ENCODE measurements around the gene RBFOX2. TPM values are rescaled to one million over a fixed set of nuclear protein-coding genes. Genes with fewer than 3 reads are reported as not detected.

Gene RBFOX2
- total RNA-seq, 1 donor from 2014 or later = 70.0 TPM

DNA sequence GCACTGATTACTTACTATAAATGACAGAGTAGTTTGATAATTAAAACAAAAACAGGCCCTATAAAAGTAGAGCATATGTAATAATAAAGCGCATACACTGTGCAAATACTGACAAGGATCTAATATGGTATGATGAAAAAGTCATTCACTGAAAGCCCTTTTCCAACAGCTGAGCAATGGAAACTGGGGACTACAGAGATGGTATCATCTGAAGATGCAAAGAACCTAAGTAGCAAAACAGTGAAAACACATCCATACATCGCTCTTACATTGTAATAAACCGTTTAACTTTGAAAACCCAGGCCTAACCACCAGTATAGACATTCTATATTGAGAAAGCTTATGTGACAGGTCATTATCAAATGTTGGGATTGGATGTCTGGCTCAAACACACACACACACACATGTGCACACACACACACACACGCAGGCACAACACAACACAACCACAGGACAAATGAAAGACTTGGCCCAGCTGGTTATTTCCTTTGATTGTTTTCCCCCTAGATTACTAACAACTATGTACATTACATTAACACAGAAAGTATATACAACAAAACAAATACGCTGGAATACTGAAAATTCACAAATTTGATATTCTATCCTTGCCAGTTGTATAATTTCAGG lies 191.4 kb downstream of the RBFOX2 start:
- Histone ChIP-seq H3K27me3 (no peaks in the 10 kb centered on the region), H3K4me1 (peaks cover 80% of the 10 kb centered on the region), H3K36me3 (no peaks in the 10 kb centered on the region), H3K9me3 (no peaks in the 10 kb centered on the region), H3K4me3 (no peak overlapping the region), H3K27ac (peak overlapping the region; percentile 28)
- no peak for DNase-seq (ENCODE audit: extremely low spot score in 2 of 2)
- no peak for TF ChIP-seq POLR2AphosphoS5 (IDR thresholded peaks at IDR 0.05; ENCODE audit: insufficient read depth in 1 of 2, low read depth in 1 of 2)
- no peak for TF ChIP-seq POLR2A (IDR thresholded peaks at IDR 0.05)
- TF ChIP-seq, protein P1, sequence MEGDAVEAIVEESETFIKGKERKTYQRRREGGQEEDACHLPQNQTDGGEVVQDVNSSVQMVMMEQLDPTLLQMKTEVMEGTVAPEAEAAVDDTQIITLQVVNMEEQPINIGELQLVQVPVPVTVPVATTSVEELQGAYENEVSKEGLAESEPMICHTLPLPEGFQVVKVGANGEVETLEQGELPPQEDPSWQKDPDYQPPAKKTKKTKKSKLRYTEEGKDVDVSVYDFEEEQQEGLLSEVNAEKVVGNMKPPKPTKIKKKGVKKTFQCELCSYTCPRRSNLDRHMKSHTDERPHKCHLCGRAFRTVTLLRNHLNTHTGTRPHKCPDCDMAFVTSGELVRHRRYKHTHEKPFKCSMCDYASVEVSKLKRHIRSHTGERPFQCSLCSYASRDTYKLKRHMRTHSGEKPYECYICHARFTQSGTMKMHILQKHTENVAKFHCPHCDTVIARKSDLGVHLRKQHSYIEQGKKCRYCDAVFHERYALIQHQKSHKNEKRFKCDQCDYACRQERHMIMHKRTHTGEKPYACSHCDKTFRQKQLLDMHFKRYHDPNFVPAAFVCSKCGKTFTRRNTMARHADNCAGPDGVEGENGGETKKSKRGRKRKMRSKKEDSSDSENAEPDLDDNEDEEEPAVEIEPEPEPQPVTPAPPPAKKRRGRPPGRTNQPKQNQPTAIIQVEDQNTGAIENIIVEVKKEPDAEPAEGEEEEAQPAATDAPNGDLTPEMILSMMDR (IDR thresholded peaks at IDR 0.05) = no peak
- intact Hi-C loops (cut with DNase I) = loop anchor here (5.0 kb wide), 1 partner anchor 210 kb away; no protein-coding TSS in a partner anchor

DNA sequence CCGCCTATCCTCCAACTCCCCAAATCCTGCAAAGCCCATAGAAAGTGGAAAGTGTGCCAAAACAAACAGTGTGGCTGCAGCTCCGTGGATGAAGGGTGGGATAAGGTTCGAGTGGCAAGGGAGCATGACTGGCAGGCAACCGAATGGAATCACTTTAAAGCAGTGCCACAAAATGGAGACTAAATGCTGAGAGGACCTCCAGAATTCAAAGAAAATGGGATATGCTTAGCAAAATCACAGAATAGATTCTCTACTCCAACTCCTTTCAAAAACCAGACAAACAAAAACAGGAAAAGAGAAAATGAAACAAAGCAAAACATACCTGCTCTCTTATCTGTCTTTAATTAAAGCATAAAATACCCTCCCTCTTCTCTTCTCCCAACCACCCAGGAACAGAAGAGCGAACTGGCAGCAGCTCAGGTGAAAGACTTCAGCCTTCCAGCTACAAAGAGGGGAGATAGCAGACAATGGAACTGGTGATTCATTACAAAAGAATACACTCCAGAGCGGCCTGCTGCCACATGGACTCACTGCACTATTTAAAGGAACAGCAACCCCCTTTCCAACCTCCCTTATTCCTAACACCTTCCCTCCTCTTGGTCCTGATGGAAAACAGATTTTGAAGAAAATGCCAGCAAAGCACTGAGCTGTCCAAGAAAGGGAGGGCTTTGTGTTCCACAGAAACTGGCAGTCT lies 192.5 kb downstream of the RBFOX2 start:
- intact Hi-C loops (cut with DNase I) = loop anchor here (5.0 kb wide), 1 partner anchor 209 kb away; no protein-coding TSS in a partner anchor
- TF ChIP-seq POLR2AphosphoS5 (IDR thresholded peaks at IDR 0.05; ENCODE audit: insufficient read depth in 1 of 2, low read depth in 1 of 2) (peak in 1 of 2 donors; percentile 58), POLR2A (IDR thresholded peaks at IDR 0.05) (no peak)
- peaks cover 86% of the 10 kb centered on the region for H3K4me1 ChIP-seq
- H3K27me3 ChIP-seq = no peaks in the 10 kb centered on the region
- peak overlapping the region; percentile 31 to 33 for H3K4me3 ChIP-seq
- peak overlapping the region; percentile 72 for H3K27ac ChIP-seq
- H3K36me3 ChIP-seq = no peaks in the 10 kb centered on the region
- DNase-seq (ENCODE audit: extremely low spot score in 2 of 2) = no peak
- H3K9me3 ChIP-seq = no peaks in the 10 kb centered on the region

- Histone ChIP-seq H3K4me1 (peaks cover 86% of the 10 kb centered on the region), H3K4me3 (peak overlapping the region; percentile 31 to 33), H3K27ac (peak overlapping the region; percentile 72), H3K27me3 (no peaks in the 10 kb centered on the region), H3K9me3 (no peaks in the 10 kb centered on the region), H3K36me3 (no peaks in the 10 kb centered on the region)
- intact Hi-C loops (cut with DNase I) = loop anchor here (5.0 kb wide), 1 partner anchor 208 kb away; no protein-coding TSS in a partner anchor
- no peak for DNase-seq (ENCODE audit: extremely low spot score in 2 of 2)
- TF ChIP-seq, protein P1 (IDR thresholded peaks at IDR 0.05) = no peak
- TF ChIP-seq POLR2AphosphoS5 (IDR thresholded peaks at IDR 0.05; ENCODE audit: insufficient read depth in 1 of 2, low read depth in 1 of 2) = no peak
- no peak for TF ChIP-seq POLR2A (IDR thresholded peaks at IDR 0.05)
Observed at GRCh38 chr22:35835267-35835997, 193.2 kb downstream of the RBFOX2 start.

DNA sequence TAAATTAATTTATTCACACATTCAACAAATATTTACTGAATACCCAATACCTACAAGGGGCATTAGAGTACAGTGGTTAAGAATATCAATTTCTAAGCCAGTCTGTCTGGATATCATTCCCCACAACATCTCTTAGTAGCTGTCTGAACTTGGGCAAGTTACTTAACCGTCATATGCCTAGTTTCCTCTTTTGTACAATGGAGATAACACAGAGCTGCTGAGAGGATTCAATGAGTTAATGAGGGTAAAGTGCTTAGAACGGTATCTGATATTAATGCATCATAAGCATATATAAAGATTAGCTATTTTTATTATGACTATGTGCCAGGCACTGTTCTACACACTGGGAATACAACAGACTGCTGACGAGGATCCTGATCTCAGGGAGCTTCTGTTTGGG lies 194.6 kb downstream of the RBFOX2 start:
- Histone ChIP-seq H3K27me3 (no peaks in the 10 kb centered on the region), H3K4me3 (no peak overlapping the region), H3K27ac (peak overlapping the region; percentile 72), H3K36me3 (no peaks in the 10 kb centered on the region), H3K9me3 (no peaks in the 10 kb centered on the region), H3K4me1 (peaks cover 83% of the 10 kb centered on the region)
- TF ChIP-seq, protein P1 (IDR thresholded peaks at IDR 0.05) = no peak
- TF ChIP-seq POLR2AphosphoS5 (IDR thresholded peaks at IDR 0.05; ENCODE audit: insufficient read depth in 1 of 2, low read depth in 1 of 2) = no peak
- TF ChIP-seq POLR2A (IDR thresholded peaks at IDR 0.05) = no peak
- DNase-seq (ENCODE audit: extremely low spot score in 2 of 2) = no peak
- intact Hi-C loops (cut with DNase I) = no loop called here

DNA sequence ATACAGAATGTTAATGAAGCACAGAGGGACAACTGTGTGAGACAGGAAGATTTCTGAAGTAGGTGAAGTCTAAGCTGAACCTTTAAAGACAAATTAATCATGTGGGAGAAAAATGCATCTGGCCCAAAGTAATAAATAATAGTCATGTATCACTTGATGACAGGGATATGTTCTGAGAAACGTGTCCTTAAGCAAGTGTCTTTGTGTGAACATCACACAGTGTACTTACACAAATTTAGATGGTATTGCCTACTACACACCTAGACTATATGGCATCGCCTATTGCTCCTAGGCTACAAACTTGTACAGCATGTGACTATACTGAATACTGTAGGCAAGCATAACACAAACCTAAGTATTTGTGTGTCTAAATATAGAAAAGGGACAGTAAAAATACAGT lies 198.3 kb downstream of the RBFOX2 start:
- H3K9me3 ChIP-seq = no peaks in the 10 kb centered on the region
- TF ChIP-seq, protein P1 (IDR thresholded peaks at IDR 0.05) = no peak
- TF ChIP-seq POLR2AphosphoS5 (IDR thresholded peaks at IDR 0.05; ENCODE audit: insufficient read depth in 1 of 2, low read depth in 1 of 2) (no peak), POLR2A (IDR thresholded peaks at IDR 0.05) (no peak)
- intact Hi-C loops (cut with DNase I) = no loop called here

More for the DNA sequence above, 198.3 kb downstream of the RBFOX2 start:
- no peak overlapping the region for H3K27ac ChIP-seq
- H3K4me3 ChIP-seq = no peak overlapping the region
- H3K27me3 ChIP-seq = no peaks in the 10 kb centered on the region
- no peak for DNase-seq (ENCODE audit: extremely low spot score in 2 of 2)
- peaks cover 67% of the 10 kb centered on the region for H3K4me1 ChIP-seq
- no peaks in the 10 kb centered on the region for H3K36me3 ChIP-seq
